Peyer's patch (tissue), 4 donors: ENCODE measurements around the gene CETP.

ENCODE experiments used
- CTCF ChIP-seq, 6 experiments: fragments of 450-650 bp in 4 of 6; fragments of 200-600 bp in 2 of 6; sonication (generic) in 1 of 6; IDR thresholded peaks; one replicate each; pipeline ENCODE4 v1.5.1; 2017 to 2019; ENCODE audit warnings: antibody characterized with exemption in 6 of 6, mild to moderate bottlenecking in 3 of 6, moderate library complexity in 1 of 6
- POLR2A ChIP-seq, 2 donors: fragments of 450-650 bp; IDR thresholded peaks; one replicate each; pipeline ENCODE4 v1.5.1; 2017; ENCODE audit warnings: antibody characterized with exemption in 2 of 2, mild to moderate bottlenecking in 2 of 2, moderate library complexity in 2 of 2

GRCh38 chr16:56995136-56995805, 33.5 kb downstream of the CETP start:
- no peak for TF ChIP-seq CTCF (IDR thresholded peaks at IDR 0.05)
- no peak for TF ChIP-seq POLR2A (IDR thresholded peaks at IDR 0.05)
